GM18520 (cell line): ENCODE data around the gene FUS.

Experiments used
- ATAC-seq: cut with Tn5 transposase; IDR thresholded peaks from one replicate; pipeline ENCODE4 v1.9.1; 2021; ENCODE audit not compliant: unreplicated experiment

FUS gene

DNA sequence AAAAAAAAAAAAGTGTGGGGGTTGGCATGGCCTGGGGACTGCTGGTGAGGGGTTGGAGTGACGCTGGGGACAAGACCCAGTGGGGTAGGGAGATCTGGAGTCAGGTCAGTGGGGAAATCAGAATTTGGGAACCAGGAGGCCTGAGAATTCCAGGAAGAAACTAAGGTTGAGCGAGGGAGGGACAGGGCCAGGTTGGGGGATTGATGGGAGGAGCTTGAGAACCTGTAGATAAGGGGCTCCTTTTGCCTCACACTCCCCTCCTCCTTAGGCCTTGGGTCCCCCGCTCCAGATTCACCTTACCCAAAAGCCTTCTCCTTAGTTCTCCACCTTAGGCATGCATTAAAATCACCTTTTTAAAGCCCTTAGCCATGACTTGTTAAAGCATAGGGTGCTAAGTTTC is 45.3 kb downstream of the FUS start:
- no peak for ATAC-seq

DNA sequence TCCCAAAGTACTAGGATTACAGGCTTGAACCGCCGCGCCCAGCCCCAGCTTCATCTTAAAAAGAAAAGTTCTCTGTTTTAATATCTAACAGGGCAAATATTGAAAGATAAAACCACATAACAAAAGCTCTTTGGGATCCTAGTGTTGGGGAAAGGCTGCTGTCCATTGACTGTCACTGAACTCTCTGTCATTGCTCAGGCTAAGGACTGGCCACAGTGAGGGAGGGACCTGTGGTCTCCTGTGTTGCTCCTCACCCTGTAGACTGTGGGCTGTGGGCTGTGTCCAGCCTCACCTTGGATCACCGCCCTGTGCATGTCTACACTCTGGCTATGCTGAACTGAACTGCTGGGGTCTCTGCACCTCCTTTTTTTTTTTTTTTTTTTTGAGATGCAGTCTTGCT is 48.3 kb downstream of the FUS start:
- ATAC-seq, result no peak

GRCh38 chr16:31229501-31229900 is 49.6 kb downstream of the FUS start:
- no peak for ATAC-seq

- ATAC-seq, result no peak
Measured at GRCh38 chr16:31238041-31238440, 58.1 kb downstream of the FUS start.
